GM19043 (cell line): ENCODE results near the gene HIGD2A.

Experiments
- ATAC-seq: cut with Tn5 transposase; IDR thresholded peaks from one replicate; pipeline ENCODE4 v1.9.1; 2021; ENCODE audit warnings: low read depth; ENCODE audit not compliant: unreplicated experiment

Gene HIGD2A

GRCh38 chr5:176388444-176389134 is at the start of gene HIGD2A, which contains the start of gene NOP16:
TSS of gene HIGD2A (plus strand) at chr5:176388751. CDS start at chr5:176388820, 69 bp downstream.
TSS of gene NOP16 (minus strand) at chr5:176388598. CDS start at chr5:176388539, 59 bp downstream.
- peak; percentile 84 for ATAC-seq

GRCh38 chr5:176339304-176339703 is 49.2 kb upstream of the HIGD2A start:
- ATAC-seq = no peak

GRCh38 chr5:176341325-176342157 is 47.0 kb upstream of the HIGD2A start:
- no peak for ATAC-seq

- ATAC-seq = no peak
Observed at GRCh38 chr5:176342158-176342483, 46.4 kb upstream of the HIGD2A start.

GRCh38 chr5:176342766-176343458 is 45.6 kb upstream of the HIGD2A start:
- ATAC-seq = no peak

GRCh38 chr5:176350416-176350815 is 38.1 kb upstream of the HIGD2A start:
- no peak for ATAC-seq

- ATAC-seq = no peak
Observed at GRCh38 chr5:176352116-176352878, 36.3 kb upstream of the HIGD2A start.

GRCh38 chr5:176353533-176353932 is 35.0 kb upstream of the HIGD2A start:
- ATAC-seq = no peak

GRCh38 chr5:176355400-176356178 is 33.0 kb upstream of the HIGD2A start:
- no peak for ATAC-seq

GRCh38 chr5:176356179-176356566 is 32.4 kb upstream of the HIGD2A start:
- ATAC-seq = no peak

- ATAC-seq = no peak
Observed at GRCh38 chr5:176359658-176360057, 28.9 kb upstream of the HIGD2A start.

GRCh38 chr5:176360894-176361436 is 27.6 kb upstream of the HIGD2A start:
- no peak for ATAC-seq

- ATAC-seq = peak; percentile 80
Observed at GRCh38 chr5:176361437-176362232, 26.9 kb upstream of the HIGD2A start, which contains the start of gene KIAA1191. TSS of gene KIAA1191 (minus strand) at chr5:176361764. CDS start at chr5:176359508, 2,256 bp downstream.

- no peak for ATAC-seq
Observed at GRCh38 chr5:176362233-176362490, 26.4 kb upstream of the HIGD2A start.

- no peak for ATAC-seq
Observed at GRCh38 chr5:176364765-176365350, 23.7 kb upstream of the HIGD2A start.

GRCh38 chr5:176365351-176366231 is 23.0 kb upstream of the HIGD2A start, which contains the start of gene ARL10:
TSS of gene ARL10 (plus strand) at chr5:176365487. CDS start at chr5:176365564, 77 bp downstream.
- peak; percentile 36 for ATAC-seq

- ATAC-seq = no peak
Observed at GRCh38 chr5:176366232-176366894, 22.2 kb upstream of the HIGD2A start.
